HUDEP-2 (cell line): ENCODE data around the gene PRKCB.
A peak's percentile ranks its signal among the peaks of the same experiment; 100 is the strongest.

Experiments
- DNase-seq, 76 experiments: peaks; one replicate each; lab custom pipeline; 2025; ENCODE audit not compliant: unreplicated experiment in 76 of 76; lab: John Stamatoyannopoulos, UW

Gene PRKCB

DNA sequence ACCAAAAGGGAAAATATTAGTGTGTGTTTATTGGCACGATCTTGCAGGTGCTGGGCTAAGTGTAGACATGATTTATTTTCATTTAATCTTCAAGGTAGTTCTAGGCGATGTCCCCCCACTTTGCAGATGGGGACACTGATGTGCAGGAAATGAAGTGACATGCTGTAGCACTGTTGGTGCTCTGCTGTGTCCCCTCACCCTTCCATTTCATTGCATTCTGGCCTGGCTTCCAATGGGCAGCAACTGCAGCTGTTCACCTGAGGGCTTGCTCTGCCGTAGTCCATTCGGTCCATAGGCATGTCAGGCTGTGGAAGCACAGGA, 123.9 kb downstream of the PRKCB start:
- no peak for DNase-seq

DNA sequence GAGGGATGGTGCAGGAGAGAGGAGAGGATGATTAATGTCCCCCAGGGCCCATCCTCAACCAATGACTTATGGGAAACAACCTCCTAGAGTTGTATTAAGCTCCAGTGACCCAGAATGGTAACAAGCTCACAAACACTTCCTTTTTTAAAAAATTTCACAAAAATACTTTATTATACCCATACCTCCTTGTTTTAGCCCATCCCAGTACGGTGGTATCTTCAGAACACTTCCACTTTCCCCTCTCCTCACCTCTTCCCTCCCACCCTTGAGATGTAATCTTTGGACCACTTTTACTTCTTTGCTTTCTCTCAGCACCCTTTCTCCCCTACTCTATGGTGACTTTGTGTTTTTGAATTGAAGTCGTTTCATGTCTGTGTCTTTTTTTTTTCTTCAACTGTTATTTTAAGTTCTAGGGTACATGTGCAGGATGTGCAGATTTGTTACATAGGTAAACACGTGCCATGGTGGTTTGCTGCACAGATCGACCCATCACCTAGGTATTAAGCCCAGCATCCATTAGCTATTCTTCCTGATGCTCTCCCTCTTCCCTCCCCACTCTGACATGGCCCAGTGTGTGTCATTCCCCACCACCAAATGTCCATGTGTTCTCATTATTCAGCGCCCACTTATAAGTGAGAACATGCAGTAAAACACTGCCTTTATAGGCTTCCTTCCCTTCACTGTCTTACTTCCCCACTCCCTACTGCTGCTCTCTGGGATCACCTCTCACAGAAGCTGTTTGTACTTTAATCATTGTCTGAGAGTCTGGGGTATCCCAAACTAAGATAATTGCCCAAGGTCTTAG, 124.5 kb downstream of the PRKCB start:
- no peak for DNase-seq

DNA sequence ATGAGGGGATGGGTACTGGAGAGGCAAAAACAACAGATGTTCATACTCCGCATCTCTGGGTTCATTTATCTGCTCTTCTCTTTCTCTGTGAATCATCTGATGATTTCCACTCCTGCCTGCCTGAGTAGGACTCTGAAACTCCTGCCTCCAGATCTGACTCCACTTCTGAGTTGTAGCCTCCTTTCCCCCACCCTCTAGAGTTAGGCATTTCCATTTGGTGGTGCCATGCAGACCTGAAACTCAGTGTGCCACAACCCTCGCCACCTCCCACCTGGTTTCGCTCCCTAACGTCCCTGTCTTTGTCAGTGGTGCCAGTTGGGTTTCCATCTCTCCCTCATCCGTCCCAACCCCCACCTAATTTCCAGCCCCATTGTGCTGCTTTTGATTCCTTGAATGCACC, 126.2 kb downstream of the PRKCB start:
- DNase-seq: no peak

DNA sequence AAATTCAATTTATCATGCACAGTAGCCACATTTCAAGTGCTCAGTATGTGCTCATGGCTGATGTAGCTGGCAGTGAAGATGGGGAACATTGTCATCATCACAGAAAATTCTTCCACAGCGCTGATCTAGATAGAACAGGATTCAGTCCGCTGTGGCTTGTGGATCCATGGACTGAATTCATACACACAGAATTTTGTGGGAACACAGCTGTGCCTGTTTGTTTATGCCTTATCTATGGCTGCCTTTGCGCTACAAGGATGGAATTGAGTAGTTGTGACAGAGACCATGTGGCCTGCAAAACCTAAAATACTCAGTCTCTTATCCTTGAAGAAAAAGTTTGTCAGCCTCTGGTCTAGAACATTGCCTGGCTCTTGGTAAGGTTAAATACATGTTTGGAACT, 128.4 kb downstream of the PRKCB start:
- DNase-seq: no peak

DNA sequence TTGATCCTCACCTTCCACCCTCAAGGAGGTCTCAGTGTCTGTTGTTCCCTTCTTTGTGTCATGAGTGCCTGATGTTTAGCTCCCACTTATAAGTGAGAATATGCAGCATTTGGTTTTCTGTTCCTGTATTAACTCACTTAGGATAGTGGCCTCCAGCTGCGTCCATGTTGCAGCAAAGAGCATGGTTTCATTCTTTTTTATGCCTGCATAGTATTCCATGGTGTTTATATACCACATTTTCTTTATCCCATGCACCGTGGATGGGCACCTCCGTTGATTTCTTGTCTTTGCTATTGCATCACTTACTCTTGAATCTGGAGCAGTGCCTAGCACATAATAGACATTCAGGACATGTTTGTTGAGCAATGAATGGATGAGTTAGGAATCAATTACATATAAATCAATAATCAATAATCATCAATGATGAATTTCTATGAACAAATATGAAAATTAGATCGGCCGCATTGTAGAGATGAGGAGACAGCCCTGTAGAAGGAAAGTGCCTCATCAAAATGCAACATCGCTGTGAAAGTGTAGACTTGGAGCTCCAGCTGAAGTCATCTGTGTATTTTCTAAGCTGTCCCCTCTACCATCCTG, 129.5 kb downstream of the PRKCB start:
- no peak for DNase-seq

DNA sequence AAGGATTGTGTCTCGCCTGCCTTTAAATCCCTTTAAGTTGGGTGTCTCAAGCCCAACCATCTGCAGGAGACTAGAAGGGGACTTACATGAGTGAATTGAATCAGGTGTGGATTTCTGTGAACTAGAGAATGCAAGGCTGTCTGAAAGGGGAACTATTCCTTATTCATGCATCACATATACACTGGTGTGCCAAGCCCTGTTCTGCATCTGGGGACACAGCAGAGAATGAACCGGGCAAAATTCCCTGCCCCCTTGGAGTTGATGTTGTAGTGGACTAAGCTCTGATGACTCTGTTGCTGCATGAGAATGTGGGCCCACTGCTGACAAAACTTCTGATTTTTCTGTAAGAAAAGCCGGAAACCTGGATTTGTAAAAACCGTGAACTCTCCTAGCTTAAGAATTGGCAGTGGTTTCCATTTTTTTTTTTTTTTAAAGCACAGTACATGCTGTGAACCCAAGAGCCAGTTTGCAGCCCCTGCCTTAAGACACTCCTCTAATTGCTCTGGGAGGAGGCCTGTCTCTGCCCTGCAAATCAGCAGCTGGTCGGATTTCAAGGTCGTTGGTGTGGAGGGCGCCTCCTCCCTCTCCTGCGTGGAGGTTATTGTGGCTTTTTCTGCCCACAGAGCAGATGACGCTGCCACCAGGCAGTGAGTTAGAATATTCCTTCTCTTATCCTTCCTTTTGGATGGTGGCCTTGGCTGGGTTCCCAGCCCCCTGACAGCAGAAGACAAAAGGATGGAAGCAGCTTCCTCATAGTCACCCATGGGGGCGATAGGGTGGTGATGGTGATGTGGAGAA, 131.0 kb downstream of the PRKCB start:
- peak in 29 of 76 experiments; percentile 5 to 60 (median 27) for DNase-seq

DNA sequence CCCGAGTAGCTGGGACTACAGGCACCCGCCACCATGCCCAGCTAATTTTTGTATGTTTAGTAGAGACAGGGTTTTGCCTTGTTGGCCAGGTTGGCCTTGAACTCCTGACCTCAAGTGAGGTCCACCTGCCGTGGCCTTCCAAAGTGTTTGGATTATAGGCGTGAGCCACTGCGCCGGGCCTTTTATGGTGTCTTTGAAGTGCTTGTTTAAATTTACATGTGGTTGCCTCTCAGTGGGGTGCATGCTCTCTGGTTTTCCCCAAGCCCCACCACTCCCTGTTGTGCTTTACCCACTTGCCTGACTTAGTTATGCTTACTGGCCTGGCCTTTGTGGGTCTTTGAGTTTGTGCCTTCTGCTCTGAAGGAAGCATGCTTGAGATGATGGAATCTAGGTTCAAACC, 132.0 kb downstream of the PRKCB start:
- DNase-seq: no peak

DNA sequence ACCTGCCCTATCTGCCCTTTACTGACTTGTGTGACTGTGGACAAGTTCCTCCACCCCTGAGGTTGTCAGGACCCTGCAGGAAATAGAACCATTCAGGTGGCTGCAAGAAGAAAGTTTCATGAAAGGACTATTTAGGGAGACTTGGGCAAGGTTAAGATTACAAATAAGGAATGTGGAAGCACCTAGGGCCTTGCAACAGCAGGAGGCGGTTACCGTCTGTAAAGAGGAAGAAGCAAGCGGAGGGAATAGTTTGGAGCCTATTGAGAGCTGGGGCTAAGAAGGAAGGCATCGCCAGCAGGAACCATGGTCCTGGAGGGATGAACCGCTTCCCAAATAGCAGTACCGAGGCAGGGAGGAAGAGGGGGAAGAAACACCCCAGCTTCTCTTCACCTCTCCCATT, 132.4 kb downstream of the PRKCB start:
- no peak for DNase-seq

DNA sequence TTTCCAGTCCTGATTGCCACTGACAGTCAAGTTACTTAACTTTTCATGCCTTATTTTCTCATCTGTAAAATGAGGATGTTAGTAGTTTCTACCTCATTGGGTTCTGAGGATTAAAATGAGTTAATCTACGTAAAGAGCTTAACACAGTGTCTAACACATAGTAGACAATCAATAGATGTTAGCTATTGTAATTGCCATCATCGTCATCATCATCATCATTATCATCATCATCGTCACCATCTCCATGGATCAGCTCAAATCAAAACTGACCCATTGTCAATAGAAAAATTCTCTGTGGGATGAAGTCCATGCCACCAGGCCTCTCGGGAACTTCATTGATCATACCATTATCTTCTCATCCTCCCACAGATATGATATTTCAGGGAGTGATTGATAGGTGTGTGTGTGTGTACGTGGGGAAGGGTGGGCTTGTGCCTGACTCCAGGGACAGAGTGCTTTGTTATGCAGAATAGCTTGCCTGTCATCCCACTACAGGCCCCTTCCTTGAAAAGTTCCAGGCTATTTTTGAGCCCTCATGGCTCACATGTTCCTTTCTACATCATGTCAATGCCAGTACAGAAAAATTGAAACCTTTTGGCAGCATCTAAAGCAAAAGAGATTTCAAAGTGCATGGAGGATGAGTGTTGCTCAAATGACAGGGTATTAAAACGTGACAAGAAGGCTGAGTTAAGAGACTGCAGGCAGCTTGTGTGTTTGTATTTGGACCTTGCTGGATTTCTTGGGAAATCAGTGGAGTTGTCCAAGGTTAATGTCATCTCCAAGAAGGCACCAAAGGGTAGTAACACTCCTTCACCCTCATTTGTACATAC, 133.9 kb downstream of the PRKCB start:
- no peak for DNase-seq

DNA sequence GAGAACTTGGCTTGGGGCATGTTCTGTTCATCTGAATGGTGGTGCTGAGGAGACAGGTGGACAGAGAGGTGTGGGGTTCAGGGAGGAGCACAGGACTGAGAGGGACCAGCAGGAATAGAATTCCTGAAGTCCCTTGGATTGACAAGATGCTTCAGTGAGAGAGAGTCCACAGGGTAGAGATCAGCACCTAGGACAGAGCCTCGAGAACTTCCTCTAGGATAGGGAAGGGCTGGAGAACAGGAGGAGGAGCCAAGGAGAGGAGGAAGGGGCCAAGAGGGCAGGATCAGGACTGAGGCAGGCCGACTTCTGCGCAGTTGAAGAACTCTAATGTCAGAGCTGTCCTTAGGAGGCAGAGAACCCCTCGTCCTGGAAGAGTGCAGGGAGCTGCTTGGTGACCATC, 138.4 kb downstream of the PRKCB start:
- no peak for DNase-seq

DNA sequence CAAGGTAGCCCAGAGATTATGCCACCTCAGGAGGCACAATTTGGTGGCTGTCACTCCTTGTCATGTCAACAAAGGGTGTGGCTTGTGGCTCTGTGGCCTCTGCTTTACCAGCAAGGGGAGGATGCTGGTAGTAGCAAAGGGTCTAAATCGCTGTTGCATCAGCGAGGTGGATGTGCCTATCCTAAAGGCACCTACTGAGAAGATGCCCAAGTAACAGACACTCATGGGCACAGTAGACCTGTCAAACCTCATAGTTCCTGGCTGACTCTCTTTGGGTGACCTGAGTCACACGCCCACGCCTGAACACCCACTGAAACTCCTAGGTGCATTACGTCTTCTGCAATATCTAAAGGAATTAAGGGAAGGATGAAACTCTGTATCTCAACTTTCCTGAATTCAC, 139.5 kb downstream of the PRKCB start:
- no peak for DNase-seq

DNA sequence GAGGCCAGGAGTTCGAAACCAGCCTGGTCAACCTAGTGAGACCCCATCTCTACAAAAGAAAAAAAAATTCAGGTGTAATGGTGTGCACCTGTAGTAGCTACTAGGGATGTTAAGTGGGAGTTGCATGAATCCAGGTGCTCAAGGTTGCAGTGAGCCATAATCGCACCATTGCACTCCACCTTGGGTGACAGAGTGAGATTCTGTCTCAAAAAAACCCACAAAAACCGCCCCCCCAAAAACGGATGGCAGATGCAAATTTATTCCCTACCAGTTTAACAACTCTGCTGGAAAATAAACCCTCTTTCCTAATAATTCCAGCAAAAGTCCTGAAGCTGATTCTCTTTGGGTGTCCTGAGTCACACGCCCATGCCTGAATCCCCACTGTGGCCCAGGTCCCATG, 140.3 kb downstream of the PRKCB start:
- DNase-seq: no peak

DNA sequence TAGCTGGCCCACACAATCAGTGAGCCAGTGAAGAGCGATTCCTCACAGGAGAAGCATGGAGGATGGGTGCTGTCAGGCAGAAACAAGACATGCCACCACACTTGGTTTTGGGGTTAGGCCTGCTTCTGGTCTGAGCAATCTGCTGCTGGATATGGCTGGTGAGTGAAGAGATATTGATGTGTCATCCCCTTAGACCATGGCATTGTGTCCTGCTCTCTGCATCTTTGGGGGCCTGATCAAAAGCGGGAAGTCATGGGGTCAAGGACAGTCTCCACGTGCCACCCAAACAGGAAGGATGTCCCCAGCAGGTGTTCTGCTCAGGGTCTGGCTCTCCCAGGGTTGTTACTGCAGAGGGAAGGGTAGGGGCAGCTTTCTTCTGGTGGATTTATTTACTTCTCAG, 140.7 kb downstream of the PRKCB start:
- no peak for DNase-seq

DNA sequence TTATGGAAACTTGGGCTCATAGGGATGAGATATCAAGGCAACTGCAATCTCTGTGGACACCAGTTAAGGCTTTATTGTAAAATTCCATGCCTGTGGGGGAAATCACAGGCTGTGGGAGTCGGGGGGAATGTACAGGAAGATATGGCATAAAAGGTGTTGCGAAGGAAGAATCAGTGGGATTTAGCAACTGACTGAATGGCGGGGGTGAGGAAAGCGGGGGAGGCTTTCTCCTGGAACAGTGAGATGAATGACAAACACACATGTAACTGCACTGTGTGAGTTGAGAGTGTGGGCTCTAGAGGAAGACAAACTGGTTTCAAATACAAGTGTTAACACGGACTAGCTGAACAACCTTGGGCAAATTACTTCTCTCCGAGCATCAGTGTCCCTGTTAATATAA, 143.7 kb downstream of the PRKCB start:
- no peak for DNase-seq

DNA sequence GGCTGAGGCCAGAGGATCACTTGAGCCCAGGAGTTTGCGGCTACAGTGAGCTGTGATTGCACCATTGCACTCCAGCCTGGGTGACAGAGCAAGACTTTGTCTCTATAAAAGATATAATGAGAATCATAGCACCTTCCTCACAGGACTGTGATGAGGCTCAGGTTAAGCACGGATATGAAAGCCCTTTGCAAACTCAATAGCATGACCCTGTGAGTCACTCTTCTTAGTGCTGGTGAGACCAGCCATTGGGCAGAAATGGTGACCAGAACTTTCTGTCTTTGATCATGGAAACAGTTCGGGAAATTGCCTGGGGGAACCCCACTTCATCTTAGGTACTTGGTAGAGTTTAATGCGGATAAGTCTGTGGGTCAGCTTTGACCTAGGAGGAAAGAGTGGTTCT, 144.2 kb downstream of the PRKCB start:
- no peak for DNase-seq

DNA sequence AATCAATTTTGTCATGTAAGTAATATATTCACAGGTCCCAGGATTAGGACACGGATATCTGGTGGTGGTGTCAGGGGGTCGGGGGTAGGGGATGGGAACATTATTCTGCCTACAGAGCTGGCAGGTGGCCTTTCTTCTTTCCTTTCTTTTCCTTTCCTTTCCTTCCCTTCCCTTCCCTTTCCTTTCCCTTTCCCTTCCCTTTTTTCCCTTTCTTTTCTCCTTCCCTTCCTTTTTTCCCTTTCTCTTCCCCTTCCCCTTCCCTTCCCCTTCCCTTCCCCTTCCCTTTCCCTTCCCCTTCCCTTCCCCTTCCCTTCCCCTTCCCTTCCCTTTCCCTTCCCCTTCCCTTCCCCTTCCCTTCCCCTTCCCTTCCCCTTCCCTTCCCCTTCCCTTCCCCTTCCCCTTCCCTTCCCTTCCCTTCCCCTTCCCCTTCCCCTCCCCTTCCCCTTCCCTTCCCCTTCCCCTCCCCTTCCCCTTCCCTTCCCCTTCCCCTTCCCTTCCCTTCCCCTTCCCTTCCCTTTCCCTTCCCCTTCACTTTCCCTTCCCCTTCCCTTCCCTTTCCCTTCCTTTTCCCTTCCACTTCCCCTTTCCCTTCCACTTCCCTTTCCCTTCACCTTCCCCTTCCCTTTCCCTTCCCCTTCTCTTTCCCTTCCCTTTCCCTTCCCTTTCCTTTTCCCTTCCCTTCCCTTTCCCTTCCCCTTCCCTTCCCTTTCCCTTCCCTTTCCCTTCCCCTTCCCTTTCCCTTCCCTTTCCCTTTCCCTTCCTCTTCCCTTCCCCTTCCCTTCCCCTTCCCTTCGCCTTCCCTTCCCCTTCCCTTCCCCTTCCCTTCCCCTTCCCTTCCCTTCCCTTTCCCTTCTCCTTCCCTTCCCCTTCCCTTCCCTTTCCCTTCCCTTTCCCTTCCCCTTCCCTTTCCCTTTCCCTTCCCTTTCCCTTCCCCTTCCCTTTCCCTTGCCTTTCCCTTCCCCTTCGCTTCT, 145.9 kb downstream of the PRKCB start:
- no peak for DNase-seq

DNA sequence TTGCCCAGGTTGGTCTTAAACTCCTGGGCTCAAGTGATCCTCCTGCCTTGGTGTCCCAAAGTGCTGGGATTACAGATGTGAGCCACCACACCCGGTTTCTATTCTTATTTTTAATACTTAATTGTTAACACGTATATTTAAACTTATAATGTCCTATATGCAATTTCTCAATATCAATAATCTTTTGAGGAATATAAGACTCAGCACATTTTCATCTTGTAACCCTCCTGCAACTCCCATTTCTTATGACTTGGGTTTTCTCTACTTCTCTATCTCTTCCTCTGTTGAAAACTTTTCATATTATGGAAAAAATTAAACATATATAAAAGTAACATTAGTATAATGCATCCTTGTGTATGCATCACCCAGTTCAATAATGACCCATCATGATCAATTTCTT, 150.7 kb downstream of the PRKCB start:
- DNase-seq: no peak

DNA sequence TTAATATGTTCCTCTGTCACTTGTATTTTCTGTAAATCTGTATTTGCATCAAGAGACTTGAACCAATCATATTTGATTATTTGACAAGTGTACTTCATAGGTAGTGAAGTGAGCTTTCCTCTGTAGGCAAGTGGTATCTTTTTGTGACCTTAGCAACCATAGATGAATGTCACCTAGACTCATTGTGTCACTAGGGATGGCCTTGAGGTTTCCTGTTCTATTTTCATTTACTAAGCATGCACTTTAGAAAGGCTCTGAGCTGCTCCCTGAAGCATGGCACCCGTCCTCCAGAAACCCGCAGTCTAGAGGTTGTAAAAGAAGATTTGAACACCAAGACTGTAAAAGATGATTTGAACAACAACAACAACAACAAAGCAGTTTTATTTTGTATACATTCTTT, 151.7 kb downstream of the PRKCB start:
- DNase-seq: no peak

DNA sequence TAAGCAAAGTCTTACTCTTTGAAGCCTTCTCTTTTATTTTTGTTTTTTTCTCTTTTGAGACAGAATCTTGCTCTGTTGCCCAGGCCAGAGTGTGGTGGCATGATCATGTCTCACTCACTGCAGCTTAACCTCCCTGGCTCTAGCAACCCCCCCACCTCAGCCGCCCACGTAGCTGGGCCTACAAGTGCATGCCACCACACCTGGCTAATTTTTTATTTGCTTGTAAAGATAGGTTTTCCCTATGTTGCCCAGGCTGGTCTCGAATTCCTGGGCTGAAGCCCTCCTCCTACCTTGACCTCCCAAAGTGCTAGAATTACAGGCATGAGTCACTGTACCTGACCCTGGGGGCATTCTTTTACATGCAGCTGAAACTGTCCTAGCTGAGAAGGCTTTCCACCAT, 154.7 kb downstream of the PRKCB start:
- no peak for DNase-seq

DNA sequence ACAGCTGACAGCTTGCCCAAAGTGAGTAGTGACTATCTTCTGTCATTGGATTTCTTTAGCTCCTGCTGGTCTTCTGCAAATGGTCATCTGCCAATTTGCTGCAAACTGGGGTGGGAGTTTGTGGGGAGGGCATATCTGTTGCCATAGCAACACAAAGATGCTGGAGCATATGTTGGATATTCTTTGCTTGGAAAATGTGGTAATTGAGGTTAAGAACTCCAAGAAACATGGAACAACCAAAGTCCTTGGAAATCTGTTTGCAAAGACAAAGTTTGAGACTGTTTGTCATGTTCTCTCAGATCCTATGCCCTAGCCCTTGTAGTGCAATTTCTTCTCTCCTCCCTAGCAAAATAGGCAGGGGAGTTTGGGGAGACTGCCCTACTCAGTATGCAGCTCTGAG, 155.3 kb downstream of the PRKCB start:
- no peak for DNase-seq
